Muscle layer of duodenum (tissue), 2 donors: ENCODE data around the gene CHN1.

ENCODE experiments used
- H3K27ac ChIP-seq: one replicate; pipeline ENCODE4 v1.7.0; 2013; ENCODE audit warnings: mild to moderate bottlenecking, low read length
- H3K27me3 ChIP-seq: one replicate; pipeline ENCODE4 v1.7.0; 2013; ENCODE audit warnings: low read depth, mild to moderate bottlenecking, control low read depth, low read length
- H3K36me3 ChIP-seq, 2 donors: one replicate each; pipeline ENCODE4 v1.7.0; 2013; ENCODE audit warnings: low read length in 2 of 2, control low read depth in 1 of 2, mild to moderate bottlenecking in 1 of 2; ENCODE audit not compliant: insufficient read depth in 2 of 2, control insufficient read depth in 1 of 2
- H3K4me1 ChIP-seq, 2 donors: one replicate each; pipeline ENCODE4 v1.7.0; 2013; ENCODE audit warnings: low read length in 2 of 2, mild to moderate bottlenecking in 2 of 2, control low read depth in 1 of 2, moderate library complexity in 1 of 2; ENCODE audit not compliant: insufficient read depth in 2 of 2, control insufficient read depth in 1 of 2
- H3K4me3 ChIP-seq, 2 donors: one replicate each; pipeline ENCODE4 v1.7.0; 2013; ENCODE audit warnings: low read length in 2 of 2, low read depth in 1 of 2, mild to moderate bottlenecking in 1 of 2
- H3K9me3 ChIP-seq, 2 donors: one replicate each; pipeline ENCODE4 v1.7.0; 2013; ENCODE audit warnings: low read length in 2 of 2, control low read depth in 1 of 2, mild to moderate bottlenecking in 1 of 2; ENCODE audit not compliant: control insufficient read depth in 1 of 2
- donor health status: healthy.

Gene CHN1

DNA sequence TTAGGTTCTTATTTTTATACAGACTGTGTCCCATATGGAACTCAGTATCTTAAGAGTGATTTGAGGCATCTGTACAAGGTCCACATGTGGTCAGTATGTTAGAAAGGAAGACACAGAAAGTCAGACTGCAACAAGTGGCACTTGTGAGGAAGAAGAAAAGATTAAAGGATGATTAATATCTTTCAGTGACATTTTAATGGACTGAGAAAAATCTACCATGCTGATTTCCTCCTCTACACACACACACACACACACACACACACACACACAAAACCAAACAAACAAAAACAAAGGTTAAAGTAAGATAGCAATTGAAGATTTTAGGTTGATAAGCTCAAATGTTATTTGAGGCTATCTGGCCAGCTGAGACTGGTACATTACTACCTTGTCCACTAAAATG is 146.4 kb downstream of the CHN1 start:
- Histone ChIP-seq H3K27me3 (no peaks in the 10 kb centered on the region), H3K4me3 (no peak overlapping the region), H3K36me3 (no peaks in the 10 kb centered on the region), H3K27ac (no peak overlapping the region), H3K4me1 (no peaks in the 10 kb centered on the region), H3K9me3 (no peaks in the 10 kb centered on the region)

DNA sequence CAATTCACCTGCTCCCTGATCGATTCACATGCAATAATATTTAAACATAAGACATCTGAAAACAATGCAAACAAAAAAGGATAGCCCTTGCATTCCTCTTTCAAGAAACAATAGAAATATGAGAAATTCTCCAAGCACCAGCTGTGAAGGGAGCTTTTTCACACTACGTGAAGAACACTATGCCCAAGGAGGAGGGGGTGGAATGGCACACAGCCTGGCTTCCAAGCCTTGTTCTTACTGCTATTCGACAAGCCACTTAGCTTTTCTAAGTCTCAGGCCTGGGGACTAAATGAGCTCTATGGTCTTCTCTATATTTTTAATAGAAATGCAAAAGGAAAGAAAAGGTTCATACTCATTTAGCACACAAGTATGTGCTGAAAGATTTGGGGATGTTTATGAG is 148.7 kb downstream of the CHN1 start:
- no peak overlapping the region for H3K4me3 ChIP-seq
- no peaks in the 10 kb centered on the region for H3K4me1 ChIP-seq
- H3K27ac ChIP-seq: no peak overlapping the region
- no peaks in the 10 kb centered on the region for H3K36me3 ChIP-seq
- H3K9me3 ChIP-seq: no peaks in the 10 kb centered on the region
- no peaks in the 10 kb centered on the region for H3K27me3 ChIP-seq

DNA sequence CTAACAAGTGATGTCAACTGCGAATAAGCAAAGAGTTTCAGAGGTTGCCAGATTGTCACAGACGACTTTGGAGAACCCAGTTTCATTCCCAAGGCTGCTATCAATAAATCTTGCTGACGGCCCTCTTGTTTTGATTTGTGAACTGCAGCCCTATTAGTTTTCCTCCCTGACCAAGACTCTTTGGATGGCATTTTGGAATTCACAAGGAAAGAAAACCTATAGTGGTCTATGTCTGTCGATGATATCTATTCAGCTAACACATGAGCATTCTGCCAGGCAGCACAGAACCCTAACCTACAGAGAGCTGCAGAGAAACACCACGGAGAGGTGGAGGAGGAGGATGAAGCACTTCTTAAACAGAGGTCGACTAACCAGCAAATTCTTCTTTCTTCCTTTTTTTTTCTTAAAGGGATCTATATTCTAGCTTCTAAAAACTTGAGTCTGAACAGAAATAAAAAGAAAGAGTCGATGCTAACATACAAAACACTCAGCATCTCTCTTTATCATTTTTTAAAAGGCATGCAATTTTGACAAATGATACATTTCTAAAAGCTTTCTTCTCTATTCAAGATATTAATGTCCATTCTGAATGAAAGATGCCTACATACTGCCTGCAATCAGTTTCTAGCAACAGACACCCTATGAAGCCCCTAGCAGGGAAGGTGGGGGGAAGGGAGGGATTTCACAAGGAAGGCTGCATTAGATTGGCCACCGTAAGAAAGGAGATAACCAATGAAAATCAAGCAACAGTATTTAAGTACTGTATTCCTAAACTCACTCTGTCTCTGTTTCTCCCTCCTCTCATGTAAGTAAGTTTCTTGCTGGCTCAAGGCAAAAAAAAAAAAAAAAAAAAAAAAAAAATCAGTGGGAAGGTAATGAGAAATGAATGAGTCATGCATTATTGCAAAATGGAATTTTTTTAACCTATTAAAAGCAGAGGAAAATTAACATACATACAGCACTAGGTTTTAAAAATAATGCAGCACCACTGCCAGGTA is 157.9 kb downstream of the CHN1 start:
- no peaks in the 10 kb centered on the region for H3K4me1 ChIP-seq
- H3K9me3 ChIP-seq: no peaks in the 10 kb centered on the region
- H3K4me3 ChIP-seq: peak overlapping the region; percentile 14 to 58
- H3K27ac ChIP-seq: no peak overlapping the region
- H3K36me3 ChIP-seq: no peaks in the 10 kb centered on the region
- H3K27me3 ChIP-seq: no peaks in the 10 kb centered on the region

DNA sequence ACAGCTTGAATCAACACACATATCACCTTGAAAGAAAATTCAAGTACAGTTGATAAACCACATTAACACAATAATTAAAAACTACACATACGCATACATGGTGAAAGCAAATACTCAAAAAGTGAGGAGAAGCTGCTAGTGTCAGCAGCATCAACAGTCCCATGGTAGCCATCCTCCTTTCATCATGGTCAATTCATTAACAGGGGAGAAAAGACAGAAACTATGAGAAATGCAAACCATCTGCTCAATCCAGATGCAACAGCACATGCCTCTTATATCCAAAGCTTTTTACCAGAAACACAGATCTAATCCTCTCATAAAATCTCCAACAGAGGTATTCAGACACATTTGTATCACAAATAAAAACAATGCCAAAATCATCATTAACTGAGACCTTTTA is 159.0 kb downstream of the CHN1 start:
- Histone ChIP-seq H3K27ac (no peak overlapping the region), H3K4me1 (no peaks in the 10 kb centered on the region), H3K9me3 (no peaks in the 10 kb centered on the region), H3K4me3 (no peak overlapping the region), H3K36me3 (no peaks in the 10 kb centered on the region), H3K27me3 (no peaks in the 10 kb centered on the region)

DNA sequence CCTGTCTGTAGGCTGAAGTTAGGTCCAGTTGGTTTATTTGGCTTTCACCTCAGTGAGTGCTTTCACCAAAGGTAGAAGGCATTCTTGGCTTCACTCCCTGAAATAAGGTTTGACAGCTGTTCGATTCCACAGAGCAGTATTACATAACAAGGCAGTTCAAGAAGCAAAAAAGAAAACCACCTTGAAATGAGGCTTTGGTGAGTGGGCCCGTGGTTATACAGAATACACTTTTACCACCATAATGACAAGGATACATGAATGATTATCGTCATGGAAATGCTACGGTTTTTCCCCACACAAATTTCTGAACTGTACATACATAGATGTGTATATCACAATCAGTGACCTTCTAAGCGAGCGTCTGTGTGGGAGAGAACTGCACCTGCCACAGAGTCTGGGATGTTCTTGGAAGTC is 160.9 kb downstream of the CHN1 start:
- Histone ChIP-seq H3K27ac (no peak overlapping the region), H3K36me3 (no peaks in the 10 kb centered on the region), H3K27me3 (no peaks in the 10 kb centered on the region), H3K4me3 (no peak overlapping the region), H3K4me1 (no peaks in the 10 kb centered on the region), H3K9me3 (no peaks in the 10 kb centered on the region)

DNA sequence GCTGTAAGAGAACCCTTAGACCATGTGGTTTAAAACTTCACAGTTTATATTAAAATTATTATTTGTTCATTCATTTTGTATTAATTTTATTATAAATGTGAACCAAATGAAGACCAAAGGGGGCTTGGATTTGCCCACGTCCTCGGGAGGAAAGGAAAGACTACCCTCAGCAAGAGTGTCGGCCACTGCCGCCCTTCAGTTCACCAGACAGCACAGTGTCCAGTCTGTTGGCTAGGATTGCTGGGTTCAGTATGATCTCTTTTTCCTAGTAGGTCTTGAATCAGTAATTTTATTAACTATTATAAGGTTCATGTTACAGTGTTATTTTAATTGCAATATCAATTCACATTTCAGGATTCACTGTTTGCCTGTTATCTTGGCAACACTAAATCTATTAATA is 162.7 kb downstream of the CHN1 start:
- no peaks in the 10 kb centered on the region for H3K27me3 ChIP-seq
- no peak overlapping the region for H3K27ac ChIP-seq
- H3K4me1 ChIP-seq: peaks cover 0 to under 1% of the 10 kb centered on the region in 2 donors
- H3K36me3 ChIP-seq: no peaks in the 10 kb centered on the region
- no peak overlapping the region for H3K4me3 ChIP-seq
- H3K9me3 ChIP-seq: no peaks in the 10 kb centered on the region

DNA sequence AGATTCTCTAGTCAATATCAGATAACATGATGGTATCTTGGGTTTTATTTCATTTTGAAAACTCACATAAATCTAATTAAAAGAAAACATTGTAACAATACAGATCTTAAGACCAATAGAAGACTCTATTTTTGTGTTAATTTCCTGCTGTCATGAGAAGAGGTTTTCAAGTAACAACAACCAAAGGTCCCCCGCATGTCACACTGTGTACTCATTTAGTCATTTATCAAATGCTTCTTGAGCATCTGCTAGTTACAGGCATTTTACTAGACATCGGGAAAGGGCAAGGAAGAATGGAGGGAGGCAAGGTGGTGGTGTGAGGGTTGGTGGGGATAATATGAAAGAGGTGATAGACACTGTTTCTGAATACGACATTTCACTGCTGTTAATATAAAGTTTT is 163.2 kb downstream of the CHN1 start:
- Histone ChIP-seq H3K9me3 (no peaks in the 10 kb centered on the region), H3K27ac (no peak overlapping the region), H3K4me3 (no peak overlapping the region), H3K4me1 (peaks cover under 1 to 6% of the 10 kb centered on the region in 2 donors), H3K36me3 (no peaks in the 10 kb centered on the region), H3K27me3 (no peaks in the 10 kb centered on the region)

DNA sequence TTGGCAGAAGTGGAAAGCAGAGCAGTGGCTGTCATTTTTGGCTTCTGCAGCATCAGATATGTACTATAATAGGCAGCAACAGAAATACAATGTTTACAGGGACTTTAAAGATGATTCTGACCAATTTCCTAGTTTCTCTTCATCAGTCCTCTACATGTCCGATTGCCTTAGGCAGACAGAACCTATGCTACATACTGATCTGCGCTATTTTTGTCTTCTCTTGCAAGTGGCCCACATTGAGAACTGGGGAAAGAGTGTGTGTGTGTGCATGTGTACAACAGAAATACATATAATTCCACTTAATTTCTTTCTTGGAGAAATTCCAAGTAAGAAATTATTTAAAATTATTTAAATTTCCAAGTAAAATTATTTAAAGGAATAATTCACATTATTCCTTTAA is 163.8 kb downstream of the CHN1 start:
- H3K27me3 ChIP-seq: no peaks in the 10 kb centered on the region
- H3K4me1 ChIP-seq: peaks cover 4 to 9% of the 10 kb centered on the region in 2 donors
- no peak overlapping the region for H3K4me3 ChIP-seq
- no peaks in the 10 kb centered on the region for H3K36me3 ChIP-seq
- H3K9me3 ChIP-seq: no peaks in the 10 kb centered on the region
- no peak overlapping the region for H3K27ac ChIP-seq

DNA sequence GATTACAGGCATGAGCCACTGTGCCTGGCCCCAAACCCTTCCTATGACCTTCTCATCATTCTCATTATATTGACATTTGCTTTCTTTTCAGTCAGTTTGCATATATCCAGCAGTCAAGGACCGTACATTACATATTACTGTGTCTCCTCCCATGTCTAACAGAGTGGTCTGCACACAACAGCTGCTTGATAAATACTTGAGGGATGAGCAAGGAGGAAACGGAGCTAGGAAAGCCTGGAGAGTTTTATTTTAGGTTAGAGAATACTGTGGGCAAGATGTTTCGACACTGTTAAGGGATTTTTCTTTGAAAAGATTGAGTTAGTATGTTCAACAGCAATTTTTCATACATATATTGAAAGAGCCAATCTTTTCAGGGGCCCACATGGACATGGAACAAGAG is 164.7 kb downstream of the CHN1 start:
- Histone ChIP-seq H3K36me3 (no peaks in the 10 kb centered on the region), H3K9me3 (no peaks in the 10 kb centered on the region), H3K27me3 (no peaks in the 10 kb centered on the region), H3K4me3 (no peak overlapping the region), H3K27ac (no peak overlapping the region), H3K4me1 (peaks cover 4 to 9% of the 10 kb centered on the region in 2 donors)

DNA sequence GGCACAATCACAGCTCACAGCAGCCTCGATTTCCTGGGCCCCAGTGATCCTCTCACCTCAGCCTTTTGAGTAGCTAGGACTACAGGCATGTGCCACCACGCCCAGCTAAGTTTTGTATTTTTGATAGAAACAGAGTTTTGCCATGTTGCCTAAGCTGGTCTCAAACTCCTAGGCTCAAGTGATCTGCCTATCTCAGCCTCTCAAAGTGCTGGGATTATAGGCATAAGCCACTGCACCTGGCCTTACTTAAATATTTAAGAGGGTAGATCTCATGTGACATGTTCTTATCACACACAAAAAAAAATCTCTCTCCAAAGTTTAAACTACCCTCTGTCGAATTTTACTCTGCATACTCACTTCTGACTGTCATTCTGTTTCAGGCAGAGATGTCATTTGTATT is 165.5 kb downstream of the CHN1 start:
- no peaks in the 10 kb centered on the region for H3K27me3 ChIP-seq
- H3K36me3 ChIP-seq: no peaks in the 10 kb centered on the region
- H3K4me1 ChIP-seq: peaks cover 4 to 9% of the 10 kb centered on the region in 2 donors
- H3K4me3 ChIP-seq: no peak overlapping the region
- no peaks in the 10 kb centered on the region for H3K9me3 ChIP-seq
- H3K27ac ChIP-seq: no peak overlapping the region

DNA sequence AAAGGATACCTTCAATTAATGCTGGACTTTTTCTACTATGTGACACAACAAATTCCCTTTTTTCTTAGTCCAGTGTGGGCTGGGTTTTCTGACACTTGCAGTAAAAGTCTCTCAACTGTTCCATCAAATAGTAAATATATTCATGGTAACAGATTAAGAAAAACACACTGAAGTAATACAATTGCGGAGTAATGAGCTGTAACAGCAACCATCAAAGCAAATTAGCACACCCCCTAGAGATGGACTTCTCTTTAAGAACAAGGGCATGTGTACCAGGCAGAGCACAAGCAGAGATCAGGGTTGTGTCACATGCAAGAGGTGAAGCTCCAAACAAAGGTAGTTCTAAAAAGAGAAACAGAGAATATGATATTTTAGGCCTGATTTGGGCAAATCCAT is 168.2 kb downstream of the CHN1 start:
- Histone ChIP-seq H3K27me3 (no peaks in the 10 kb centered on the region), H3K27ac (no peak overlapping the region), H3K4me3 (no peak overlapping the region)

More for the DNA sequence above, 168.2 kb downstream of the CHN1 start:
- no peaks in the 10 kb centered on the region for H3K36me3 ChIP-seq
- peaks cover 4 to 9% of the 10 kb centered on the region in 2 donors for H3K4me1 ChIP-seq
- H3K9me3 ChIP-seq: no peaks in the 10 kb centered on the region
